Pons (tissue), 1 donor: ENCODE data around the gene USP48.

Experiments
- DNase-seq: peaks from one replicate; pipeline ENCODE4 v3.0.0-alpha.2; 2016; ENCODE audit warnings: low spot score

The USP48 gene

DNA sequence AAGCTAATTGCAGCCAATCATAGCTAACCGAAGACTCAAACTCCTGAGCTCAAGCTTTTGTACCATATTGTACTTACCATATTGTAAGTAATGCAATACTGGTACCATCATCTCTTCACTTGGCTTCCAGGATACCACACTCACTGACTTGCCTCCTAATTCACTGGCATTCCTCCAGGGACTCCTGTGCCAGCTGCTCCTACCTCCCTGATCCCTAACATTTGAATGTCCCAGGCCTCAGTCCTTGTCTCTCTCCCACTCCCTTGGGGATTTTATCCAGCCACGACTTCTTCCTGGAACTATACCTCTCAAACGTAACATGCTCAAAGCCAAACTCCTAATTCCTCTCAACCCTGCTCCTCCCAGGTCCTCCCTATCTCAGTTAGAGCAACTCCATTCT, 33.8 kb downstream of the USP48 start:
- DNase-seq = no peak

DNA sequence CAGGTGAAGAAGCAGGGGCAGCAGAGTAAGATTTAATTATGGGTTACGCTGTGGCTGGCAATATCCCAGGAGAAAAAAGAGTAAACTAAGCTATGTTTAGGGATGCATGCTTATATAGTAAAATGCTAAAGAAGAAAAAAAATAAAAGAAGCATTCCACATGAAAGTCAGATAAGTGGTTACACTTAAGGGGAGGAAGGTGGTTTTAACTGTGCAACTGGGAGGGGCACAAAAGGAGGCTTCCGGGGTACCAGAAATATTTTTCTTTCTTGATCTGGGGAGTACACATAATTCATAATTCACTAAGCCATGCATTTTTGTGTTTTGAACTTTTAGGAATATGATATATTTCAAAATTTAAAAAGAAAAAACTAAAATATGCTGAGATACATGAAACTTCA, 39.5 kb downstream of the USP48 start:
- no peak for DNase-seq

- no peak for DNase-seq
These were observed 40.4 kb downstream of the USP48 start for GRCh38 chr1:21742578-21742977.

GRCh38 chr1:21741206-21741605, 41.7 kb downstream of the USP48 start:
- DNase-seq = no peak

GRCh38 chr1:21736876-21737275, 46.1 kb downstream of the USP48 start:
- DNase-seq = no peak

- DNase-seq = no peak
These were observed 46.9 kb downstream of the USP48 start for GRCh38 chr1:21736011-21736410.

DNA sequence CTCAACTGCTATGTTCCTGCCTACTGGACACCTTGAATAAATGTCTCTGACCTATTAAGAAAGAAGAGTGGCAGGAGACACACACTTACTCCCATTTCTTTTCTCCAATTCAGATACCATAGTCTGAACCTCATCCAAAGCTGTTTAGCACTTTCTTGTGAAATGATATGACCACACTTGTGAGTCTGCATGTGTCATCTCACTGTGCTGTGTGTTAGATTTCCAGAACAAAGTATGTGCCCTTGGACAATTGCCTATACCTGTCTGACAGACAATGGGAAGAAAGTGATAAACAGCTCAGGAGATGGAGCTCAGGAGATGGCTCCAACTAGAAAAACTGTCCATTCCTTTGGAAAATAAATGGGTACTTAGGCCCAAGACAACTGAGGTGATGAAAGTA, 48.4 kb downstream of the USP48 start:
- no peak for DNase-seq

GRCh38 chr1:21732664-21733063, 50.3 kb downstream of the USP48 start:
- DNase-seq = no peak

DNA sequence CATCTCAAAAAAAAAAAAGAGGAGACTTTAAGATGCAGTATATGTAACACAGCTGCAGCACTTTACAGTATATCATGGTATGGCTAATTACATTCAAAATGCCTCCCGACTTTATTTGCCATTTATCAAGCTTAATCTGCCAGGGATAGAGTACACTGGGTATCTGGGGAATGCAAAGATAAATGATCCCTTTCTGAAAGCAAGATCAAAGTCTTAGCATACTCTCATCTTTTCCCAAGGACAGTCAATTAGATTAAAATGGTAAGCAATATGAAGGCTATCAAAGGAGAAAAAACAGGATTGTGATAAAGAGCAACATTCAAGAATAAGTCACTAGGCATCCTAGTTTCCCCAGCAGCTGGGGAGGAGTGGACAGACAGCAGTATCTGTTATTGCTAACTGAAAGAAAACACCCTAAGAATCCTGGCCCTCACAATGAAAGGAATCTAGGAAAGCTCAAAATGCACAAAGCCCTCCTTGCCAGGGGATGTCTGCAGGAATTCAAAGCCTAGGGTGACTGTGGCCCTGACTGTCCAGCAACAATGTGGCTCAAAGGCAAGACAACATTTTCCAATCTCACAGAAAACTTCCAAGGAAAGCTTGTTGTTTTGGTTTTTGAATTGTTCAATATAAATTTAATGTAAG, 57.1 kb downstream of the USP48 start:
- no peak for DNase-seq

GRCh38 chr1:21724570-21724969, 58.4 kb downstream of the USP48 start:
- DNase-seq = no peak

GRCh38 chr1:21724098-21724497, 58.9 kb downstream of the USP48 start:
- DNase-seq = no peak

GRCh38 chr1:21721295-21721985, 61.5 kb downstream of the USP48 start:
- DNase-seq = no peak

GRCh38 chr1:21716169-21716568, 66.8 kb downstream of the USP48 start:
- no peak for DNase-seq

- no peak for DNase-seq
These were observed 75.1 kb downstream of the USP48 start for GRCh38 chr1:21707891-21708290.

DNA sequence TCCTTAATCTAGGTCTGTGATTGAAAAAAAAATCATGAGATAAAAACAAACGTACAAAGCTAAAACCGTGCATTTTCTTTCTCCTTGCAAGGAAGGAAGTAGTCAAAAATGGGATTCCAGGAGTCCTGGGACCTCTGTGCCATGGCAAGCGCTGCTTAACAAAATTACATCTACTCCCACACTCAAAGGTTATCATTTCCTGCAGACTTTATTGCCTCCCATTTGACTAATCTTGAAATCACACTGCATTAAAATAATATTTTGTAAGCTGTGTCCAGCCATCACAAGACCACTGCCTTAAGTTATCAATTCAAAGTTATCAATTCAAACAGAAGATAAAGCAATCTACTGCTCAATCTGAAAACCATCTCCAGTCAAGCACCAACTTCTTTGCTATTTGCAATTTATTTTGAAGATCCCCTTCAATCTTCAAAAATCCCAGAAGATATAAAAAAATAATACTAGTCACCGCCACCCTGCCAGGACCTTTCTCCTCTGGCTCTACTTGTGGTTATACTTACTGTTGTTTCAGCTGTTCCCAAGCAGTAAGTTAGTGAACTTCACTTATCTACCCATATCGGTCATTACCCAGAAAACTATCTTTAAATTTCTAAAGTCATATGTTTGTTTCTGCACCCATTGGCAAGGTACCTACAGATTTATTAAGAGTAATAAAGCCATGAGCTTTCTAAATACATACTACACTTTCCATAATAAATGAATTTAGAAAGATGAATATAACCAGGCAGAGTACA, 75.7 kb downstream of the USP48 start:
- no peak for DNase-seq

GRCh38 chr1:21706151-21706835, 76.7 kb downstream of the USP48 start:
- DNase-seq = peak; percentile 74

GRCh38 chr1:21705303-21705980, 77.5 kb downstream of the USP48 start:
- peak; percentile 95 for DNase-seq

- DNase-seq = peak; percentile 58
These were observed 78.8 kb downstream of the USP48 start for GRCh38 chr1:21704145-21704544.

DNA sequence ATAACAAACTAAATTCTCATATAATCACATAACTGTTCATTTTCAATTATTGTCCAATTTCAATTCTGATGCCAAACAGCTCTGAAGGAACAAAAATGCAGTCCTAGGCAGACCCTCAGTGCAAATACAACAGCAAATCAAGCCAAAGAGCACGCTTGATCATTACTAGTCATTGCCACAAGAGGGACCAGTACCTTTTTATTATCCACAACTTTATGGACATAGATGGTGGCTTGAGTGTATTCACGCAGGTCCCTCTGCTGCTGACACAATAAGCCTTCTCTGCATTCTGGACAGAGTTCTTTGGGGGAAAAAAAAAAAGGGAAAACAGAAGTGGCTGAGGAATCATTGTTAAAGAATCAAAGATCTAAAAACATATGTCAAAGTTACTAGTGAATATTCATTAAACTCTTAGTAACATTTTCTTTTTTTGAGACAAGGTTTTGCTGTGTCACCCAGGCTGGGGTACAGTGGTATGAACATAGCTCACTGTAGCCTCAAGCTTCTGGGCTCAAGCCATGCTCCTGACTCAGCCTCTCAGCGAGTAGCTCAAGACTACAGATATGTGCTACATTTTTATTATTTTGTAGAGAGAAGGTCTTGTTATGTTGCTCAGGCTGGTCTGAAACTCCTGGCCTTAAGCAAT, 79.5 kb downstream of the USP48 start:
- DNase-seq = peak; percentile 71

DNA sequence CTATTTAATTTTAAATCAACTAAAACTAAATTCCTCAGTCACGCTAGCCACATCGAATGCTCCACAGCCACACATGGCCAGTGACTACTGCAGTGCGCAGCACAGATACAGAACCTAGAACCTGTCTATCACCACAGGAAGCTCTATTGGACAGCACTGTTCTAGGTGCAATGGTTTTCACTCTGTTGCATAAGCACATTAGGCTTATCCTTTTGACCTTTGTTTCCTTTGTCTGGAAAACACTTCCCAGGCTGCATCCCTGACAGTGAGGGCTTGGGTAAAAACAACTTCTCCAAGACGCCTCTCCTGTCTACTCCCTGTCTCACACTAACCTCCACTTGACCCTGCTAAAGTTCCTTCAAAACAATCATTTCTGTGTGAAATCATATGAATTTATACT, 80.2 kb downstream of the USP48 start:
- no peak for DNase-seq

DNA sequence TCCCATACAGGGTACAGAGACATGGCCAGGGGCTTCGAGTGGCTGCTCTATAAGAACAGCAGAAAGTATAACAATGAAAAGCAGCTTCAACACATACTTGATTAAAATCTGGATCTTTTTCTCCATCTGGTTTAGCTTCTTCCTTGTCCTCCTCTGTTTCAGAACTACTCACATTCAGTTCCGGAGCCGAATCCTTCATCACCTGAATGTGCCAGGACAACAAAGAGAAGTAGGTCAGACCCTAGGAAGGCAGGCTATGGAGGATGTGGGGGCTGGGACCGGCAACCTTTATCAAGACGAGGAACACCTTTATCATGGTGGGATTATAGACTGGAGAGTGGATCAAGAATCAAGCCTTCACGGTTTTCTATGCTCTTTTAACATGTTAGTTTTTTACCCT, 81.5 kb downstream of the USP48 start:
- no peak for DNase-seq

- DNase-seq = no peak
These were observed 82.9 kb downstream of the USP48 start for GRCh38 chr1:21700094-21700493.
